HG03378 (cell line): Measurements from ENCODE around the gene USP1.

Experiments
- ATAC-seq: cut with Tn5 transposase; IDR thresholded peaks from one replicate; pipeline ENCODE4 v1.9.1; 2021; ENCODE audit warnings: mild to moderate bottlenecking, moderate library complexity; ENCODE audit not compliant: unreplicated experiment

The USP1 gene, protein sequence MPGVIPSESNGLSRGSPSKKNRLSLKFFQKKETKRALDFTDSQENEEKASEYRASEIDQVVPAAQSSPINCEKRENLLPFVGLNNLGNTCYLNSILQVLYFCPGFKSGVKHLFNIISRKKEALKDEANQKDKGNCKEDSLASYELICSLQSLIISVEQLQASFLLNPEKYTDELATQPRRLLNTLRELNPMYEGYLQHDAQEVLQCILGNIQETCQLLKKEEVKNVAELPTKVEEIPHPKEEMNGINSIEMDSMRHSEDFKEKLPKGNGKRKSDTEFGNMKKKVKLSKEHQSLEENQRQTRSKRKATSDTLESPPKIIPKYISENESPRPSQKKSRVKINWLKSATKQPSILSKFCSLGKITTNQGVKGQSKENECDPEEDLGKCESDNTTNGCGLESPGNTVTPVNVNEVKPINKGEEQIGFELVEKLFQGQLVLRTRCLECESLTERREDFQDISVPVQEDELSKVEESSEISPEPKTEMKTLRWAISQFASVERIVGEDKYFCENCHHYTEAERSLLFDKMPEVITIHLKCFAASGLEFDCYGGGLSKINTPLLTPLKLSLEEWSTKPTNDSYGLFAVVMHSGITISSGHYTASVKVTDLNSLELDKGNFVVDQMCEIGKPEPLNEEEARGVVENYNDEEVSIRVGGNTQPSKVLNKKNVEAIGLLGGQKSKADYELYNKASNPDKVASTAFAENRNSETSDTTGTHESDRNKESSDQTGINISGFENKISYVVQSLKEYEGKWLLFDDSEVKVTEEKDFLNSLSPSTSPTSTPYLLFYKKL

DNA sequence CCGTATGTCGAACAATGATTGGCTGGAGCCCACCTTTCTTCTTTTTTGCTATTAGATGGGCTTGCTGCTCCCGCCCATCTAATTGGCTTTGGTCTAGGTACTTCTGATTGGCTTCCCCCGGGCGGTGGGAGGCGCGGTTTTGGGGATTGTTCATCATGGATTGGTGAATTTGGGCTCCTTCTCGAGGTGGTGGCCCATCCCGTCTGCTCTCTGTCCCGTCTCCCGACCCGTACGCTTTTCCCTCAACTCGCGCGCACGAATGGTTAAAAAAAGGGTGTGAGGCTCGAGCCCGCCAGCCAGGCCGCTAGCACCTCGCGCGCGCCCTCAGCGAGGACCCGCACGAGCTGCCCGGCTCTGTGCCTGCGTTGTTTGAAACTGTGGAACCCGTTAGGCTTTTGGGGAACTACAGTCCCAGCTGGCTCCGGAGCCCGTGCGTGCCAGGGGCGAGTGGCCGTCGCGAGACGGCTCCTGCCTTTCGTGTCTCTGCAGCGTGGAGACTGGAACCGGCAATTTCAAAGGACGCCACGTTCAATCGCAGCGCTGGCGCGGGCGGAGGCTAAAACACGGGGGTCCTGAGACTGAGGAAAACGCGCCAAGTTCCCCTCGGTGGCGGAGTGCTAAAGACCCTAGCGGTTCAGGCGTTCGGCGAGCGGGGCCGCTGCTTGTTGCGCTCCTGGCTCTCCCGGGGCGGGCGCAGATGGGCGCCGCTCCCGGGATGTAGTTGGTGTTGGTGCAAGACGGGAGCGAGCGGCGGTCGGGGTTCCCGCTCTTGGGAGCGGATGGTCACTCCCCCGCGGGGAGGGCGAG lies at the start of gene USP1:
Gene USP1 (plus strand): TSS at position 584 of the 807 bp plus-strand sequence. CDS start 2,819 bp downstream, outside the sequence.
- peak; percentile 89 for ATAC-seq

DNA sequence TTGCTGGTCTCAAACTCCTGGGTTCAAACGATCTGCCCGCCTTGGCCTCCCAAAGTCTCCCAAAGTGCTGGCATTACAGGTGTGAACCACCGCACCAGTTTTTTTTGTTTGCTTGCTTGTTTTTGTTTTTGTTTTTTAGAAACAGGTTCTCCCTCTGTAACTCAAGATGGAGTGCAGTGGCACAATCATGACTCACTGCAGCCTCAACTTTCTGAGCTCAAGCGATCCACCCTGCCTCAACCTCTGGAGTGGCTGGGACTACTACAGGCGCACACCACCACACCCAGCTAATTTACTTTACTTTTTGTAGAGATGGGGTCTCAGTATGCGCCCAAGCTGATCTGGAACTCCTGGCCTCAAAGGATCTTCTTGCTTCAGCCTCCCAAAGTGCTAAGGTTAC lies 47.3 kb upstream of the USP1 start:
- ATAC-seq: no peak

DNA sequence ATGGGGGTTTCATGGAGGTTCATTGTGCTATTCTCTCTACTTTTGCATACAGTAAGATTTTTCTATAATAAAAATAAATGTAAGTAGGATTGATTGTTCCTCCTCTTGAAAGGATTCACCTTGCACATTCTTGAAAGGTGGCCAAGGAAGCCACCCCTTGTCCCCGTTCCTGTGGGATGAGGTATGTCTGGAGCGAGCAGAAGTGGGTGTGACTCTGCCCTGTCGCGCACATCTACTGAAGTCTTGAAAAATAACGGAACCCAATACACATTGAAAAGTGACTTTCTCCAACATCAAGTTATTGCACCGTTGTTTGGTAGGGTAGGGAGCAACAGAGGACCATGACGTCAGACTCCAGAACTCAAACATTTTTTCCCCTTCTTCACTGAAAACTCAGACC lies 46.8 kb upstream of the USP1 start:
- no peak for ATAC-seq

DNA sequence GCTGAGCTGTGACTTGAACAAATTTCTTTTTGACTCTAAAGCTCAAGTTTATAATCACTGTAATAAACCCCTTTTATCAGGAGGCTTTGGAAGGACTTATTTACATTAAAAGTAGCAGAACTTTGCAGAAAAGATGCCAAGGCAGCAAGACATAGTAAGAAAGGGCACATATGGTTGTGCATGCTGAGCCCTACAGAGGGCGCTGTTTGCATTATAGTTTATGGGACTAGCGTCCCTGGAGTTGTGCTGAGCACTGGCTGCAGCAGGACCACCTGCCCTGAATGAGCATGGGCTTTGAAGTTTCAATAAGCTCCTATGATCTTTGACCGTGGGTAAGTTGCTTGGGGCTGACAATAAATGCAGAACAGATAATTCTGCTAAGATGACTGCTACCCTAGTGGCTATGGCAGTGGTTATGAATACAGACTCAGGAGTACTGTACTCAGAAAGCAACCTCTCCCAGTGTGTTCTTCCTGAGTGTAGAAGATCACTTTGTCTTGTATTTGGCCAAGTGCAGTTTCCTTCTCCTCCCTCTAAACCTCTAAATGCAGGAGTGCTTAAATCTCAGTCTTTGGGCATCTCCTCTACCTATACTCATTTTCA lies 45.4 kb upstream of the USP1 start:
- ATAC-seq: no peak

DNA sequence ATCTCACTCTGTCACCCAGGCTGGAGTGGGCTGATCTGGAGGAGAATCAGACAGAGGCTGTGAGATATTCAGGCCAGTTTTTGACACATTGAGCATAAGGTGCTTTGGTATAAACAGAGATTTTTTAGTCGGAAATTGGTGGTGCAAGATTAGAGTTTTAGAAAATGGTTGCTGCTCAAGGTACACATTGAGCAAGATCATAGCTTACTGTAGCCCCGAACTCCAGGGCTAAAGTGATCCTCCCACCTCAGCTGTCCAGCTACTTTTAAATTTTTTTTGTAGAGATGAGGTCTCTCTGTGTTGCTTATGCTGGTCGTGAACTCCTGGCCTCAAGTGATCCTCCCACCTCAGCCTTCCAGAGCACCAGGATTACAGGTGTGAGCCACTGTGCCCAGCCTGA lies 43.9 kb upstream of the USP1 start:
- no peak for ATAC-seq

DNA sequence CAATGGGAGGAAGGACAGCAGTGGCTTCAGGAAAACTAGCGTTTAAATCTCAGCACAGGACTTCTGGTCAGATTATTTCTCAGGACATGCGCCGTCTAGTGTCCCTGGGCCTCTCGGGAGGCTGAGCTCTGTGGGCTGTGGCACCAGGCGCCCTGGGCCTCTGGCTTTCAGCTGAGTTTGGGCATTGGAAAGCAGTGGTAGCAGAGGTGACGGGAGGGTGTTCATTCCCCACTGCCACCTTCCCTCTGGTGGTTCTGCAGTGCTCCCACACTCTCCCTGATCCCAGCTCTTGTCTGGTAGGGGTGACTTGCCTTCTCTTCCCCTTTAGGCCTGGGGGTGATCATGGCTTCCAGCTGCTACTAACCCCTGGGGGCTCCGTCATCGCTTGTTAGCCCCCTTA lies 42.2 kb upstream of the USP1 start:
- no peak for ATAC-seq

DNA sequence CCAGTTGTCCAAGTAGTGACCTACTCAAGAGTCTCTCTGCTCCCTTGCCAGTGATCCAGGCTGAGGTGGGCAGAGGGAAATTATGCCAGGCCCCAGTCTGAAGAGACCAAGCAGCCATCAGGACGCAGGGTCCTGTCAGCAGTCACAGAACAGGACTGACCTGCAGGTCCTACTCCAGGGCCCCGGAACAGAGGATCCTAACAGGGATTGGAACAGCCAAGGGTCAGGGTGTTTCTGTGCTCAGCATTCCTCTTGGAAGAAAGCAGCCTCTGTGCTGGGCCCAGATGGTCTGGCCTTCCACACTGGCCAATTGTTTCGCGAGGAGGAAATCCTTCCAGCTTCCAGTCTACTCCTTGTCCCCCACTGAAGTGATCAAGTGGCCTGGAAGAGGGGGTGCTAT lies 41.6 kb upstream of the USP1 start:
- no peak for ATAC-seq

DNA sequence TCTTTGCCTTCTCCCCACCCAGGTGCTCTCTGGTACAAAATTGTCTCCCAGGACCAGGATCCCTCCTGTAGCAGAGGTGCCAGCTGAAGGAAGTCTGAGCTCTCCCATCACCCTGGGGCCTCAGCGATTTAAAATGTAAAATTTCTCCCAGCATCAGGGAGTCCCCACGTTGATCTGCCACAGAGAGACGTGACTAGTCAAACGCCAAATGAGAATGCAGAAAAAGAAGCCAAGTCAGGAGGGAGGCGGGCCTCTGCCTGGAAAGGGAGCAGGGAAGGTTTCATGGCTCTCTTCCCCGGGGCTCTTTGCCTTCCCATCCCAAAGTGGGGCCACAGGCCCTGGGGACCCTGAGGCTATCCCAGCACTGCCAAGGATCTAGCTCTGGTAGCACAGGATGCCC lies 40.0 kb upstream of the USP1 start:
- ATAC-seq: no peak

DNA sequence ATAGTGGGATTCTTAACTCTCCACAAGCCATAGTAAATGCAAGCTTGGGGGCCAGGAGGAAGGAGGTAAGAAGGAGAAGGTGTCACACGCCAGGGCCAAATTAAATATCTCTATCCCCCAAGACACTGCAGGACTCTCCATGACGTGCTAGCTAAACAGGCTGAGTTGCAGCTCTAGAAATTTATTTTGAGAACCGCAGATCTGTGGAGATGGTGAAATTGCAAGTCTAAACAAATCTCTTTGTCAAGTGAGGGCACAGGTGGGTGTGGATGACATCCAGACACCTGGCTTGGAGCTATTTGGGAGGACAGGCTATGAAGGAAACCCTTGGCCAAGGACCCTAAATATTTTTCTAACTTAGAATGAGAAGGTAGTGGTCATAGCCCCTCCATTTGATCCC lies 39.5 kb upstream of the USP1 start:
- ATAC-seq: no peak

DNA sequence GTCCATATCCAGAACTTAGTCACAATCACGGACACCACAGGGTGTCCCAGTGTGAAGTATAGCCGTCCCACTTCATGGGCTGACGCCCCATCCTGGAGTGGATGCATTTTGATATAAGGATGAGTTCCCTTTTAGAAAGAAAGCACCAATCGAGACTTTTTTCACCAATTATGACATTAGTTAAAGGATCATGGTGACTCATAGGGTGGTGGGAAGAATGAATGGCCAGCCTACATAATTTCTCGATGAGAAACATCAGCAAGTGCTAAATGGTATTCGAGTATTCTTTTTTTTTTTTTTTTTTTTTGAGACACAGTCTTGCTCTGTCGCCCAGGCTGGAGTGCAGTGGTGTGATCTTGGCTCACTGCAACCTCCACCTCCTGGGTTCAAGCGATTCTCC lies 38.5 kb upstream of the USP1 start:
- no peak for ATAC-seq

DNA sequence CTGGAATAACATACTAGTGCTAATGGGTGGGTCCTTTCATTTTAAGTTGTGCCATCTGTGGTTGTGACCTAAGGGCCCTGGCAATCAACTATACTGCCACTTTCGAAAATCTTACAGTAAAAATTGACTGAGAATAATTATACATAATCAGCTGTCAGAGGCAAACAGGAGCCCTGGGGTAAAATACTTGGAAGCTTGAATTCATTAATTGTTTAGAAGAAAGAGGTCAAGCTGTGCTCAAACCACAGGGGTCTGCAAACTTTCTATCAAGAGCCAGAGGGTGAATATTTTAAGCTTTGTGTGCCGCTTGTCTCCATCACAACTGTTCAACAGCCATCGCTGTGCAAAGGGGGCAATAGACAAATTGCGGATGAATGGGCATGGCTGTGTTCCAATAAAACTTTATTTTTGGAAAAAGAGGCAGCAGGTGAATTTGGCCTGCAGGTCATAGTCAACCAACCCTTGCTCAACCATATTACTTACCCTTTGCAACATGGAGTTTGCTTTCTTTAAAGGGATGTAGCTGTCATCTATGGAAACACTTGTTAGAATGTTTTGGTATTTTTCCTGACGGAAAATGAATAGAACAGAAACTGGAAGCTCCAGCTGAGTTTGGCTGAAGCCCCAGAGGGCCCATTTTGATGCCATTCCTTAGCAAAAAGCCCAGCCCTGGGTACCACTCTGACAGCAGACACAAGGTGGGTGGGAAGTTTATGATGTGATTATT lies 35.7 kb upstream of the USP1 start:
- ATAC-seq: no peak

DNA sequence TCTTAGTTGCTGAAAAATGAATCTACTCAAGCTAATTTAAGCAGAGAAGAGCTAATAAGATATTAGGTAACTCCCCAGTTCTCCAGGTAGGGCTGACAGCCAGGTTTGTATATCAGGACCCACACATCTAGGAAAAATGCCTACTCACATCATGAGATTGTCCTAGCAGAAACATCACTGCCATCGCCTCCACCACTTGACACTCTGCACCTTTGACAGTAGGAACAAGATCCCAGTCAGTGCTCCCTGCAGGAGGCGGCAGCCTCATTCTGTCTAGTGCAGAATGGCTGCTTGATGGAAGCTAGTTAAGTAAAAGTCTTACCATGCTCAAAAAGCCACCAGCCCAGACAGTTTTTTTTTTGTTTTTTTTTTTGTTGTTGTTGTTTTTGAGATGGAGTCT lies 31.6 kb upstream of the USP1 start:
- no peak for ATAC-seq

DNA sequence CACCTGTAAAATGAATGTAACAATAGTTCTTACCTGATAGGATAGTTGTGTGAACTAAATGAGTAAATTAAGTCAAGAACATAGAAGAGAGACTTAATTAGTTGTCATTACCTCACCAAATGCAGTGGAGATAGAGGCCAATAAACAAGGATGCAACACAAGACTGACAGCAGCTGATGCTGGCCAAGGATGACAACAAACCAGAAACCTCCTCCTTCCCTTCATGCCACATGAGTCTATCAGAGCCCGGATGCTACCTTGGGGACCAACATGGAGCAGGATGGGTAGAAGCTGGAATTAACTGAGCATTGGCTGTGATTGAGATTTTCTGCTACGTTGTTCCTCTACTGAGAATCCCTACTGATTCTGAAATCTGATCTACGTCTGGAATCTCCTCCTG lies 30.3 kb upstream of the USP1 start:
- ATAC-seq: no peak

DNA sequence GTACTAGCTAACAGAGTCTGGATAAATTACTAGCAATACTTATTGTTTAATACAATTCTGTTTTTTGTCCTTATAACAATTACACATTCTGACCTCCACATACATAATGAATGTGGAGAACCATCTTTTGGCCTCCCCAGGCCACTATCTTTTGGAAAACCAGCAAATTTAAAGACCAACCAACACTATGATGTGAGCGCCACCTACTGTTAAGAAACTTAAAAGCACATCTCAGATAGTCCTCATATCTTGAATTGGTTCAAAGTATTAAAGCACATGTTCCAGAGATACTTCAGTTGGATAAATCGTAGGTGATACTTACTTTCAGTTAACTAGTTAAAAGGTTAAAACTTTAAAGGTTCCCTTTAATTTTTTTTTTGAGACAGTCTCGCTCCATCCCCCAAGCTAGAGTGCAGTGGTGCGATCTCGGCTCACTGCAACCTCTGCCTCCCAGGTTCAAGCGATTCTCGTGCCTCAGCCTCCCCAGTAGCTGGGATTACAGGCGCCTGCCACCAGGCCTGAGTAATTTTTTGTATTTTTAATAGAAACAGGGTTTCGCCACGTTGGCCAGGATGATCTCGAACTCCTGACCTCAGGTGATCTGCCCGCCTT lies 29.3 kb upstream of the USP1 start:
- ATAC-seq: no peak

DNA sequence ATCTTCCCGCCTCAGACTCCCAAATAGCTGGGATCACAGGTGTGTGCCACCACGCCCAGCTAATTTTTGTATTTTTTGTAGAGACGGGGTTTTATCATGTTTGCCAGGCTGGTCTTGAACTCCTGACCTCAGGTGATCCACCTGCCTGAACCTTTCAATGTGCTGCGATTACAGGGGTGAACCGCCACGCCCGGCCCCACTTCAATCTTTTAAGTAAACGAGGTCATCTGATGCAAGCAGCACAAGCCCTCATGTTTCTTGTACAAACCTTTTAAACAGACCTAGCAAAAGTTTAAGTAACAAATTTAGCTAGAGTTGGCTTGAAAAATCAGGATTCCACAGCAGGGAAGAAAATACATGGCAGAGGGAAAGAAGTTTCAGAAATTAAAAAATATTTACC lies 21.2 kb upstream of the USP1 start:
- no peak for ATAC-seq

DNA sequence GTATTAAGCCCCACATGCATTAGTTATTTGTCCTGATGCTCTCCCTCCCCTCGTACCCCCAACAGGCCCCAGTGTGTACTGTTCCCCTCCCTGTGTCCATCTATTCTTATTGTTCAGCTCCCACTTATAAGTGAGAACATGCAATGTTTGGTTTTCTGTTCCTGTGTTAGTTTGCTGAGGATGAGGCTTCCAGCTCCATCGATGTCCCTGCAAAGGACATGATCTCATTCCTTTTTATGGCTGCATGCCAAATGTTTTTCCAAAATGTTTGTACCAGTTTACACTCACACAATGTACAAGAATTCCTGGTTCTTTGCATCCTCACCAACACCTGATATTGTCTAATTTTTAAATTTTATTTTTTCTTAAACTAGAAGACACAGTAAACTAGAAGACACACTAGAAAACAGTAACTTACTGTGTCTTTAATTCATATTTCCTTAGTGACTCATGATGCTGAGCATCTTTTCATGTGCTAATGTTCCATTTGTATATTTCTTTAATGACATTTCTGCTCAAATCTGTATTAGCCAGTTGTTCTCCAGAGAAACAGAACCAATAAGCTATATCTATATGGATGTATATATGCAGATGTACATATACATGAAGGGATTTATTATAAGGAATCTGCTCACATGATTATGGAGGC lies 19.4 kb upstream of the USP1 start:
- no peak for ATAC-seq

DNA sequence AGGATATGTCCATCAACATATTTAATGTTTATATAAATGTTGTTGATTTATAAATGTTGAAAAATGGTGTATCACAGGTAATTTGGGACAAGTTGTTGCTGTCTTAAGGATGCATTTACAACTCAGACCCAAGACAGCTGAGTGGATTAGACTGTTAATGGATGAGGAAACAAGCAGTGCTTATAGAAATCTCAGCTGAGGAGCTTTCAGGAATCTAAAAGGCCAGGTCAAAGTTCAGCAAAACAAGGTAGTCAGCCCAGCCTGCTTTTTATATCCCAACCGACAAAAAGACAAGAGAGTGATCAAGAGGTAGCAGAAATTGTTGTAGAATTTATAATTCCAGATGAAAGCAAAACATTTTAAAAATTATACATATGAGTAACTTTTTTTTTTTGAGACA lies 16.6 kb upstream of the USP1 start:
- no peak for ATAC-seq

DNA sequence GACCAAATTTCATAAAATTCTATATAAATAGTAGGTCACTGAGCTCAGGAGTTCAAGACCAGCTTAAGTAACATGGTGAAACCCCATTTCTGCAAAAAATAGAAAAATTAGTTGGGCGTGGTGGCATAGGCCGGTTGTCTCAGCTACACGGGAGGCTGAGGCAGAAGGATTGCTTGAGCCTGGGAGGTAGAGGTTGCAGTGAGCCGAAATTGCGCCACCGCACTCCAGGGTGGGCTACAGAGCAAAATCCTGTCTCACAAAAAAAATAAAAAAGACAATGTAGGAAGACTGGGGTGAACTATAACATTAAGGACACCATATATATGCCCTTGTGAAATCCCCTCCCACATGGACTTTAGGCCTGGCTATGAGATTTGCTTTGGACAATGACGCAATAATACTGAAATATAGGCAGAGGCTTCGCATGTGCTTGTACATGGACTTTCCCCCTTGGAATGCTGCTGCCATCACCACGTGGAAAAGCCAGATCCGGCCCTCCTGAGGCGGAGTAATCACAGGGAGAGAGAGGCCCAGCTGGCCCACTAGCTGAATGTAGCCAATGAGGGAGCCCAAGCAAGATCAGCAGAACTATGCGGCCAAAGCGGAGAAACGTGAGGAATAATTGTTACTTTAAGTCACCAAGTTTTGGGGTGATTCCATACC lies 13.1 kb upstream of the USP1 start:
- ATAC-seq: no peak

DNA sequence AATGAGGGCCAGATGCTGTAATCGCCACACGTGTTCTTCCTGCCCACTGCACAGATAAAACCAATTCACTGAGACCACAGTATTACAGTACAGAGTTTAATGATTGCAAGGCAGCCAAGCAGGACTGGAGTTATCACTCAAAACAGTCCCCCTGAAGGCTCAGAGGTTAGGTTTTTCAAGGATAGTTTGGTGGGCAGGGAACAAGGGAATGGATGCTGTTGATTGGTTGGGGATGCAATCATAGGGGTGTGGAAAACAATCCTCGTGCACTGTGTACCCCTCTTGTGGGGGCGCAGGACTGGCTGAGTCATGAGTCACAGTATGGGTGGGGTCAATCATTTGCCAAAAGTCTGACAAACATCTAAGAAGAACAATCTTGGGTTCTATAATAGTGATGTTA lies 12.4 kb upstream of the USP1 start:
- no peak for ATAC-seq
